Measurements from ENCODE around the gene TCIRG1.

GRCh38 chr11:68092411-68092810, 53.6 kb downstream of the TCIRG1 start:
- TF ChIP-seq, protein P1, sequence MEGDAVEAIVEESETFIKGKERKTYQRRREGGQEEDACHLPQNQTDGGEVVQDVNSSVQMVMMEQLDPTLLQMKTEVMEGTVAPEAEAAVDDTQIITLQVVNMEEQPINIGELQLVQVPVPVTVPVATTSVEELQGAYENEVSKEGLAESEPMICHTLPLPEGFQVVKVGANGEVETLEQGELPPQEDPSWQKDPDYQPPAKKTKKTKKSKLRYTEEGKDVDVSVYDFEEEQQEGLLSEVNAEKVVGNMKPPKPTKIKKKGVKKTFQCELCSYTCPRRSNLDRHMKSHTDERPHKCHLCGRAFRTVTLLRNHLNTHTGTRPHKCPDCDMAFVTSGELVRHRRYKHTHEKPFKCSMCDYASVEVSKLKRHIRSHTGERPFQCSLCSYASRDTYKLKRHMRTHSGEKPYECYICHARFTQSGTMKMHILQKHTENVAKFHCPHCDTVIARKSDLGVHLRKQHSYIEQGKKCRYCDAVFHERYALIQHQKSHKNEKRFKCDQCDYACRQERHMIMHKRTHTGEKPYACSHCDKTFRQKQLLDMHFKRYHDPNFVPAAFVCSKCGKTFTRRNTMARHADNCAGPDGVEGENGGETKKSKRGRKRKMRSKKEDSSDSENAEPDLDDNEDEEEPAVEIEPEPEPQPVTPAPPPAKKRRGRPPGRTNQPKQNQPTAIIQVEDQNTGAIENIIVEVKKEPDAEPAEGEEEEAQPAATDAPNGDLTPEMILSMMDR (IDR thresholded peaks at IDR 0.05): no peak
- TF ChIP-seq POLR2A (IDR thresholded peaks at IDR 0.05): no peak

Measured in adrenal gland (tissue), 5 donors.